ENCODE data around the gene ZNF548.
A peak's percentile ranks its signal among the peaks of the same experiment; 100 is the strongest.

ZNF548 gene

GRCh38 chr19:57380923-57381322 is 8.7 kb upstream of the ZNF548 start:
- Histone ChIP-seq H3K9me3 (ENCODE audit: low read depth, low read length) (peaks cover 5% of the 10 kb centered on the region; the same call in 1 of the 2 replicates), H3K36me3 (ENCODE audit: insufficient read depth, low read length) (peaks cover 21% of the 10 kb centered on the region), H3K4me3 (no peak overlapping the region), H3K27ac (no peak overlapping the region), H3K9ac (ENCODE audit: insufficient read length) (no peak overlapping the region)
- TF ChIP-seq EZH2 (IDR thresholded peaks at IDR 0.05) (no peak), FOXP2 (optimal IDR thresholded peaks at IDR 0.05; ENCODE audit: control extremely low read depth, extremely low read length, insufficient read depth) (no peak), POLR2AphosphoS5 (IDR thresholded peaks at IDR 0.05; ENCODE audit: borderline replicate concordance, low read depth, low read length) (no peak)
- no peak for DNase-seq (ENCODE audit: low read depth, low spot score)

GRCh38 chr19:57382806-57383488 is 6.7 kb upstream of the ZNF548 start:
- Histone ChIP-seq H3K9ac (ENCODE audit: insufficient read length) (no peak overlapping the region), H3K4me3 (no peak overlapping the region), H3K27ac (no peak overlapping the region), H3K36me3 (ENCODE audit: insufficient read depth, low read length) (peaks cover 8% of the 10 kb centered on the region), H3K9me3 (ENCODE audit: low read depth, low read length) (no peaks in the 10 kb centered on the region; the same call in 1 of the 2 replicates)
- DNase-seq (ENCODE audit: low read depth, low spot score) = no peak
- no peak for TF ChIP-seq EZH2 (IDR thresholded peaks at IDR 0.05)
- no peak for TF ChIP-seq FOXP2 (optimal IDR thresholded peaks at IDR 0.05; ENCODE audit: control extremely low read depth, extremely low read length, insufficient read depth)
- TF ChIP-seq POLR2AphosphoS5 (IDR thresholded peaks at IDR 0.05; ENCODE audit: borderline replicate concordance, low read depth, low read length) = no peak

- TF ChIP-seq POLR2AphosphoS5 (IDR thresholded peaks at IDR 0.05; ENCODE audit: borderline replicate concordance, low read depth, low read length) = no peak
- TF ChIP-seq EZH2 (IDR thresholded peaks at IDR 0.05) = no peak
- no peak for DNase-seq (ENCODE audit: low read depth, low spot score)
- Histone ChIP-seq H3K9me3 (ENCODE audit: low read depth, low read length) (peaks cover 22% of the 10 kb centered on the region), H3K36me3 (ENCODE audit: insufficient read depth, low read length) (peaks cover 26% of the 10 kb centered on the region), H3K27ac (peak overlapping the region; percentile 95), H3K4me3 (peak overlapping the region; percentile 96), H3K9ac (ENCODE audit: insufficient read length) (peak overlapping the region; percentile 76)
Observed at GRCh38 chr19:57389194-57389729, 392 bp upstream of the ZNF548 start.

- no peak for DNase-seq (ENCODE audit: low read depth, low spot score)
- H3K36me3 ChIP-seq (ENCODE audit: insufficient read depth, low read length) = peaks cover 73% of the 10 kb centered on the region
- no peak overlapping the region for H3K27ac ChIP-seq
- TF ChIP-seq POLR2AphosphoS5 (IDR thresholded peaks at IDR 0.05; ENCODE audit: borderline replicate concordance, low read depth, low read length) = no peak
- no peak for TF ChIP-seq EZH2 (IDR thresholded peaks at IDR 0.05)
- TF ChIP-seq FOXP2 (optimal IDR thresholded peaks at IDR 0.05; ENCODE audit: control extremely low read depth, extremely low read length, insufficient read depth) = no peak
- peaks cover 26% of the 10 kb centered on the region for H3K9me3 ChIP-seq (ENCODE audit: low read depth, low read length)
- no peak overlapping the region for H3K4me3 ChIP-seq
- H3K9ac ChIP-seq (ENCODE audit: insufficient read length) = no peak overlapping the region
Observed at GRCh38 chr19:57395710-57396109, 6.1 kb downstream of the ZNF548 start.

- H3K9me3 ChIP-seq (ENCODE audit: low read depth, low read length) = peaks cover 14% of the 10 kb centered on the region; the same call in 1 of the 2 replicates
- no peak overlapping the region for H3K9ac ChIP-seq (ENCODE audit: insufficient read length)
- H3K27ac ChIP-seq = no peak overlapping the region
- H3K4me3 ChIP-seq = no peak overlapping the region
- TF ChIP-seq FOXP2 (optimal IDR thresholded peaks at IDR 0.05; ENCODE audit: control extremely low read depth, extremely low read length, insufficient read depth) (no peak), POLR2AphosphoS5 (IDR thresholded peaks at IDR 0.05; ENCODE audit: borderline replicate concordance, low read depth, low read length) (no peak), EZH2 (IDR thresholded peaks at IDR 0.05) (no peak)
- peaks cover 56% of the 10 kb centered on the region for H3K36me3 ChIP-seq (ENCODE audit: insufficient read depth, low read length)
- DNase-seq (ENCODE audit: low read depth, low spot score) = no peak
Observed at GRCh38 chr19:57398868-57399267, 9.2 kb downstream of the ZNF548 start.

GRCh38 chr19:57403737-57404563 is 14.3 kb downstream of the ZNF548 start:
- no peak for TF ChIP-seq EZH2 (IDR thresholded peaks at IDR 0.05)
- no peak for TF ChIP-seq POLR2AphosphoS5 (IDR thresholded peaks at IDR 0.05; ENCODE audit: borderline replicate concordance, low read depth, low read length)
- no peak for TF ChIP-seq FOXP2 (optimal IDR thresholded peaks at IDR 0.05; ENCODE audit: control extremely low read depth, extremely low read length, insufficient read depth)
- no peak overlapping the region for H3K4me3 ChIP-seq
- H3K36me3 ChIP-seq (ENCODE audit: insufficient read depth, low read length) = peaks cover 12% of the 10 kb centered on the region
- no peak overlapping the region for H3K9ac ChIP-seq (ENCODE audit: insufficient read length)
- DNase-seq (ENCODE audit: low read depth, low spot score) = no peak
- no peak overlapping the region for H3K27ac ChIP-seq
- H3K9me3 ChIP-seq (ENCODE audit: low read depth, low read length) = peaks cover 1% of the 10 kb centered on the region; the same call in 1 of the 2 replicates

- Histone ChIP-seq H3K9me3 (ENCODE audit: low read depth, low read length) (no peaks in the 10 kb centered on the region), H3K27ac (no peak overlapping the region), H3K36me3 (ENCODE audit: insufficient read depth, low read length) (no peaks in the 10 kb centered on the region), H3K9ac (ENCODE audit: insufficient read length) (no peak overlapping the region), H3K4me3 (no peak overlapping the region)
- DNase-seq (ENCODE audit: low read depth, low spot score) = no peak
- TF ChIP-seq POLR2AphosphoS5 (IDR thresholded peaks at IDR 0.05; ENCODE audit: borderline replicate concordance, low read depth, low read length) (no peak), FOXP2 (optimal IDR thresholded peaks at IDR 0.05; ENCODE audit: control extremely low read depth, extremely low read length, insufficient read depth) (no peak)
Observed at GRCh38 chr19:57406516-57407123, 17.0 kb downstream of the ZNF548 start.

Measured in SK-N-MC (cell line).